HG03103 (cell line): Measurements from ENCODE around the gene TSHZ2.

Source experiments
- ATAC-seq: cut with Tn5 transposase; IDR thresholded peaks from one replicate; pipeline ENCODE4 v1.9.1; 2021; ENCODE audit warnings: low read depth; ENCODE audit not compliant: unreplicated experiment

TSHZ2 gene

GRCh38 chr20:53150532-53150931 lies 178.4 kb downstream of the TSHZ2 start:
- ATAC-seq, result no peak

DNA sequence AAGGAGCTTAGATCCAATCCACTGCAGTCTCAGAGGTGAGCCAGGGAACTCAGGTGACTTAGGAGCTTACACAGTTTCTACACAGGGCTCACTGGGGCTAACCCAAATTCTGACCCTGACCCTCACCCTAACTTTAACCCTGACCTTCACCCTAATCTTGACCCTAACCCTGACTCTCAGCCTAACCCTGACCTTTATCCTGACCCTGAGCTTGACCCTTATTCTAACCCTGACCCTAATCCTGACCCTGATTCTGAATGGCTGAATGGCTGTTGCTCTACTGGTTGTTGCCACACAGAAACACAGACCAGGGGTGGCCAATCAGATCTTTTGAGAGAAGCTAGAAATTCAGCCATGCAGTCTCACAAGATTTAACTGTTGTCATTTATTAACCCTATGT lies 180.1 kb downstream of the TSHZ2 start:
- no peak for ATAC-seq

- peak; percentile 43 for ATAC-seq
These were observed 182.4 kb downstream of the TSHZ2 start for GRCh38 chr20:53154540-53154939.

- ATAC-seq, result peak; percentile 73
These were observed 185.6 kb downstream of the TSHZ2 start for GRCh38 chr20:53157443-53158408.

DNA sequence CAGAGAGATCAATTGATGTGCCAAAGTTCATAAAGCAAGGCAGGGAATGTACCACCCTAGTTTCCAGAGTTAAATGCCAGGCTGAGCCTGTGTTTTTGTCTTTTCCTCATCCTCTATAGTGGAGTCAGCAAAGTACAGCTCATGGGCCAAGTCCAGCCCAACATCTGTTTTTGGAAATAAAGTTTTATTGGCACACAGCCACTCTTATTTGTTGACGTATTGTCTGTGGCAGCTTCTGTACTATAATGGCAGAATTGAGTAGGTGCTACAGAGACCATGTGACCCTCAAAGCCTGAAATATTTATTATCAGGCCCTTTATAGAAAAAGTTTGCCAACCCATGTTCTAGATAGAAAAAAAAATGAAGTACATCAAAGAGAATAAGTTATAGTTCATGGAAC lies 187.0 kb downstream of the TSHZ2 start:
- ATAC-seq, result no peak

DNA sequence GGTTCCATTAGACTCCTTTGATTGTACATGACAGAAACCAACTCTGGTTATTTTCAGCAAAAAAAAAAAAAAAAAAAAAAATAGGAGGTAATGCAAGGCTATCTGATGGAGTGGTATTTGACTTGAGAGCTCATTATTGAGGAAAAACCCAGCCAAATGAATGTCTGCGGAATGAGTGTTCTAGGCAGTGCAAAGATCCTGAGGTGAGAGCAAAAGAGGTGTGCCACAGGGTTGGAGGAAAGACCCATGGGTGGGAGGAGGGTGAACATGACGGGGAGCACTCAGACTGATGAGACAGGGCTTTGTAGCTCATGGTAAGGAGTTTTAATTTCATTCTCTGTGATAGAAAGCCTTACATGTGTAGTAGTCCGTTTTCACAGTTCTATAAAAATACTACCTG lies 188.9 kb downstream of the TSHZ2 start:
- ATAC-seq, result no peak

DNA sequence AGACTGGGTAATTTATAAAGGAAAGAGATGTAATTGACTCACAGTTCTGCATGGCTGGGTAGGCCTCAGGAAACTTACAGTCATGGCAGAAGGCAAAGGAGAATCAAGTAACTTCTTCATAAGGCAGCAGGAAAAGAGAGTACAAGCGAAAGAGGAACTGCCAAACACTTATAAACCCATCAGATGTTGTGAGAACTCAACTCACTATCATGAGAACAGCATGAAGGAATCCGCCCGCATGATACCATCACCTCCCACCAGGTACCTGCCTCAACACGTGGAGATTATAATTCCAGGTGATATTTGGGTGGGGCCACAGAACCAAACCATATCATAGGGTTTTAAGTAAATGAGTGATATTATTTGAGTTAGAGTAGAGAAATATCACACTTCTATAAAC lies 189.3 kb downstream of the TSHZ2 start:
- ATAC-seq, result no peak

DNA sequence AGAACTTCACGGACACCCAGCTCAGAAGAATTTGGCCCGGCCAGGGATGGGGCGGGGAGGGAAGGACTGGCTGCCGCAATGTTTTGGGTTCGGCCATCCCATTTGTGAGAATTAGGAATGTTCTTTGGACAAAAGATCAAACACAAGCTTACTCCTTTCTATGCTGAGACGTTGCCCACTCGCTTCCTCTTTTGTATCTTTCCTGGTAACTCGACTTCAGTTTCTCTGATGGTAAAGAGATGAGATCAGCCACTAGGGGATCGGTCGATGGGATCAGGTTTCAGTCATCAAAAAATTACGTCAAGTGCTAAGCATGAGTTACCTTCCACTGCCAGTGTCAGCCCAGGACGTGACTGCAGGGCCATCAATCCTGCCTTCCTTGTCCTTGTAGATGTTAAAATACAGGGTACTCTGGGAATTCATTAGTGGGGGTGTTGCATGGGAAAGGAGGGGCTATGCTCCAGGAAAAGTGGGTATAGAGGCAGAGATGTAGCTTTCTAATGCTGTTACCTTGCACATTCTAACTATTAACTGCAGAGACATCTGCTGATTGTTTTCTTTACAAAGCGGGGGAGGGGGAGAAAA lies 190.2 kb downstream of the TSHZ2 start:
- no peak for ATAC-seq

- no peak for ATAC-seq
These were observed 191.3 kb downstream of the TSHZ2 start for GRCh38 chr20:53163486-53163885.

DNA sequence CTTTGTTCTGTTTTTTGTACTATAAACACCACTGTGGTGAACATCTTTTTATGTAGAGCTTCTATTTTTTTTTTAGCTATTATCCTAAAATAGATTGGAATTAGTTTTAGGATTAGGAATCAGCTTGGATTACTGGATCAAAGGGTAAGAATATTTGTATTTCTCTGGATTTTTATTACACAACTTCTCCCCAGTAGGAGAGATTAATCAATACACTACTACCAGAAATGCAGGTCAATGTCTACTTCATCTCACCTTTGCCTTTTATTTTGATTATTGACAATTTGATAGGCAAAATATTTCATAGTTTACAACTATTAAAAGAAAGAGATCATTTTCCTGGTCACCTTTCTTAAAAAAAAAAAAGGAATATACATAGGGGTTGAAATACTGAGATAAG lies 191.9 kb downstream of the TSHZ2 start:
- no peak for ATAC-seq

GRCh38 chr20:53165452-53165851 lies 193.3 kb downstream of the TSHZ2 start:
- no peak for ATAC-seq

DNA sequence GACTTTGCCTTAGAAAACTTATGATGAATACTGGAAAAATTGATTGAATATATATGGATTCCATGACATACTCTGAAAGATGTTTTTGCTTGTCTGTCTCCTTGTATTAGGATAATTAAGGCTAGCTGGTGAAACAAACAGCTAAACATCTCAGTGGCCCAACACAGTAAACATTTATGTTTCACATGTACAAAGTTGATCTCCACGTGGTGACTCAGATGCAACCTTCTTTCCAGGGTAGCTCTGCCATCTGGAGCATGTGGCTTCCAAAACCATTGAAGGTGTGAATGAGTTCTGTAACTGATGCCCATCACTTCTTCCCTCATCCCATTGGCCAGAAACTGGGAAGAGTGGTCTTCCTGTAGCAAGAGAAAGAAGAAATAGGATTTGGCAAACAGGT lies 196.3 kb downstream of the TSHZ2 start:
- no peak for ATAC-seq

- ATAC-seq, result no peak
These were observed 198.0 kb downstream of the TSHZ2 start for GRCh38 chr20:53170196-53170595.

- no peak for ATAC-seq
These were observed 198.9 kb downstream of the TSHZ2 start for GRCh38 chr20:53171065-53171464.

- ATAC-seq, result no peak
These were observed 202.3 kb downstream of the TSHZ2 start for GRCh38 chr20:53174454-53174853.

DNA sequence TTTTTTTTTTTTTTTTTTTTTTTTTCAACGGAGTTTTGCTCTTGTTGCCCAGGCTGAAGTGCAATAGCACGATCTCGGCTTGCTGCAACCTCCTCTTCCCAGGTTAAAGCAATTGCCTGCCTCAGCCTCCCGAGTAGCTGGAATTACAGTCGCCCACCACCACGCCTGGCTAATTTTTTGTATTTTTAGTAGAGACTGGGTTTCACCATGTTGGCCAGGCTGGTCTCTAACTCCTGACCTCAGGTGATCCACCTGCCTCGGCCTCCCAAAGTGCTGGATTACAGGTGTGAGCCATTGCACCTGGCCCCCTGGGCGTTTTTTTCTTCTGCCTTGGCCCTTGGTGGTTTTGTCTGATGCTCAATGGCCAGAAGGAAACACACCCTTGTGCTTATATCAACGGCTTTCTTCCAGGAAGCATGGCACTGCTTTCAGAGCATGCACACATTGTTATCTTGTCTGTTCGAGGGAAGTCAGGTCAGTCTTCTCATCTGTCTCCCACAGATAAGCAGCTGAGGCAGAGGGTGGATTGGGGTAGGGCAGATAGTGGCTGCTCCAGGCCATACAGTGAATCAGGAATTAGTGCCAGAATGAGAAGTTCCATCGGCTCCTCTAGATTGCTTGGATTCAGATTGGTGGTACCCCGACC lies 203.1 kb downstream of the TSHZ2 start:
- ATAC-seq, result no peak

DNA sequence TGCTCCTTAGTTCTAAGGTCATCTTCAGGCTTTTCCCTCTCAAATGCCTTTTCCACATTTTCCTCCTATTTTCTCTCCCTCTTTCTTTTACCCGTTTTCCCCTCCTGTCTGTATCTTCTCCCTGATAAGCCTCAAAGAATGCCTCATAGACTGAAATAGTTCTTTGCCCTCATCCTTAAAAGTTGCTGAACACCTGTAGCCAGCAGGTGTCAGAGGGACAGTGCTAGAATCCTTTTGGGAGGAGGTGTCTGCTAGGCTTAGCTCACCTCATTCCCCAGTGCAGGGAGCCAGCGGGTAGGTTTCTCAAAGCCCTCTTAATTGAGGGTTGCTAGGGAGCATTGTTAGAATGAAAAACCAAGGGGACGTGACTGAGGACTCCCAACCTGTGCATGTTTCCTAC lies 204.0 kb downstream of the TSHZ2 start:
- ATAC-seq, result no peak

DNA sequence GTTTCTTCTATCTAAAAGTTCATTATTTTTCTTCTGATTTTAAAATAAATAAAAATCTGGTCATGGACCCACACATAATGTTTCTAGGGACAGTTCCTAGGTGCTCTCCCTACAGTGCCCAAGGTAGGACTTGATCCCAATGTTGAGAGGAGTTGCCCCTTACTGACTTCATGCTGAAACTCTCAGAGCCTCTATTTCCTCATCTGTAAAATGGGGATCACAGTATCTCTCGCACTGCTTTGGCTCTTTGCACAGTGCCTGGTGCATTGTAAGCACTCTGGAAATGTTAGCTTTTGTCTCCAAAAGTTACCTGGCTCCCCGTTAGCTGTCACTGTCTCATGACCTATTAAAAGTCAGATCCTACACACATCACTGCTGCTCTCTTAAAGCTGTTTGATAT lies 205.5 kb downstream of the TSHZ2 start:
- ATAC-seq, result no peak

GRCh38 chr20:53179749-53180148 lies 207.6 kb downstream of the TSHZ2 start:
- no peak for ATAC-seq

DNA sequence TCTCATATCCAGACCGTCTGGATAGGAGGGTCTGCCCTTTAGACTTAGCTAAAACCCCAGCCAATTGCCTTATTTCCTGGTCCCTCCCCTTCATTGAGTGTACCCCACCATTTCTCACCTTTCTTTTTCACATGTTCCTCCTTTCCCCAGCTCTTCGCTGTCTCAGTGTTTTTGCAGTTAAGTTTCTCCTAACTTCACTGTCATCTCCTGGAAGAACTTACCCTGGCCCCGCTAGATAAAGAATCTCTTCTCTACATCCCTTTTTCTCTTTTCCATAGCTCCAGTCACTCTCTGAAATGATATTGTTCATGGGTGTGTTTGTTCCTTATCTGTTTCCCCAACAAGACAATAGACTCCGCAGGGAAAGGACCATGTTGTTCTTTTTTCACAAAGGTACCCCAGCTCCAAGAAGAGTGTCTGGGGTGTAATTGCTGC lies 208.8 kb downstream of the TSHZ2 start:
- no peak for ATAC-seq

DNA sequence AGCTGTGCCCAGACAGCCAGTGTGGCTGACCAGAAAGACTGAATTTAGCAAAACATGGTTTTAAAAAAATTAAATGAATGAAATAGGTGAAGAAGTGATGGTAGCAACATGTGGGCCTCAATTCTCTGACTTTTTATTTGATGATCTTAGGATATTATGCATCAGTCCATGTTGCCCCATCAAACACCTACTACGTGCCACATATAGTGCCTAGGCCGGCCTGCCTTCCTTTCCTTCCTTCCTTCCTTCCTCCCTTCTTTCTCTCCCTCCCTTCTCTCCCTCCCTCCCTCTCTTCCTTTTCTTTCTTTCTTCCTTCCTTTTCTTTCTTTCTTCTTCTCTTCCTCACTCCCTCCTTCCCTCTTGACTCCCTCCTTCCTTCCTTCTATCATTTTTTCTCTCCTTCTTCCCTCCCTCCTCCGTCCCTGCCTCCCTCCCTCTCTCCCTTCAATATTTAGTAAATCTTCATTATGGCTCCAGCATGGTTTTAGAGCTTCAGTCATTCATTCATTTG lies 209.8 kb downstream of the TSHZ2 start:
- ATAC-seq, result no peak
